KOPT-K1 (cell line): ENCODE measurements around the gene ACTRT2.

Source experiments
- H3K27ac ChIP-seq: fragments of 200-600 bp; sonication (generic); 2 replicates; pipeline ENCODE4 v1.5.1; 2016; ENCODE audit warnings: antibody characterized with exemption, mild to moderate bottlenecking, low read depth, low read length; ENCODE audit not compliant: poor library complexity, severe bottlenecking
- H3K36me3 ChIP-seq: fragments of 200-600 bp; sonication (generic); 2 replicates; pipeline ENCODE4 v1.5.1; 2017; ENCODE audit warnings: antibody characterized with exemption, mild to moderate bottlenecking, low read length, moderate library complexity; ENCODE audit not compliant: insufficient read depth
- H3K9me3 ChIP-seq: fragments of 200-600 bp; sonication (generic); 2 replicates; pipeline ENCODE4 v1.5.1; 2017; ENCODE audit warnings: antibody characterized with exemption, low read length, mild to moderate bottlenecking; ENCODE audit not compliant: insufficient read depth, poor library complexity, severe bottlenecking

ACTRT2 gene

GRCh38 chr1:3067301-3067670 is 46.0 kb downstream of the ACTRT2 start:
- H3K36me3 ChIP-seq: no peaks in the 10 kb centered on the region
- H3K27ac ChIP-seq: no peak overlapping the region
- no peaks in the 10 kb centered on the region for H3K9me3 ChIP-seq

- Histone ChIP-seq H3K9me3 (no peaks in the 10 kb centered on the region), H3K36me3 (no peaks in the 10 kb centered on the region), H3K27ac (no peak overlapping the region)
These were observed 46.6 kb downstream of the ACTRT2 start for GRCh38 chr1:3067671-3068563.

GRCh38 chr1:3068564-3069431 is 47.5 kb downstream of the ACTRT2 start, which contains the start of gene PRDM16:
PRDM16 (plus strand) TSS chr1:3069203; CDS start chr1:3069260, 57 bp downstream.
- H3K36me3 ChIP-seq: no peaks in the 10 kb centered on the region
- H3K9me3 ChIP-seq: no peaks in the 10 kb centered on the region
- no peak within 1 kb of the TSS for H3K27ac ChIP-seq

- Histone ChIP-seq H3K9me3 (no peaks in the 10 kb centered on the region), H3K36me3 (no peaks in the 10 kb centered on the region), H3K27ac (no peak overlapping the region)
These were observed 48.4 kb downstream of the ACTRT2 start for GRCh38 chr1:3069491-3070308.

- Histone ChIP-seq H3K36me3 (no peaks in the 10 kb centered on the region), H3K9me3 (no peaks in the 10 kb centered on the region), H3K27ac (no peak overlapping the region)
These were observed 49.0 kb downstream of the ACTRT2 start for GRCh38 chr1:3070309-3070643.

- H3K36me3 ChIP-seq: no peaks in the 10 kb centered on the region
- no peak overlapping the region for H3K27ac ChIP-seq
- no peaks in the 10 kb centered on the region for H3K9me3 ChIP-seq
These were observed 49.6 kb downstream of the ACTRT2 start for GRCh38 chr1:3070644-3071564.

- Histone ChIP-seq H3K27ac (no peak overlapping the region), H3K9me3 (no peaks in the 10 kb centered on the region), H3K36me3 (no peaks in the 10 kb centered on the region)
These were observed 50.5 kb downstream of the ACTRT2 start for GRCh38 chr1:3071565-3072390.
